GM04504 (cell line): Measurements from ENCODE around the gene C3orf70.

Source experiments
- DNase-seq: peaks from one replicate; pipeline ENCODE4 v3.0.0-alpha.2; 2012; ENCODE audit warnings: low read depth

C3orf70 gene

GRCh38 chr3:185152410-185153170, at the start of gene C3orf70:
C3orf70 (minus strand) TSS chr3:185153060; CDS start chr3:185152823, 237 bp downstream.
- DNase-seq: peak; percentile 26

GRCh38 chr3:185200639-185201038, 47.8 kb upstream of the C3orf70 start:
- peak; percentile 56 for DNase-seq

GRCh38 chr3:185199671-185200070, 46.8 kb upstream of the C3orf70 start:
- DNase-seq: no peak

GRCh38 chr3:185199206-185199605, 46.3 kb upstream of the C3orf70 start:
- DNase-seq: no peak

- DNase-seq: no peak
Measured at GRCh38 chr3:185197068-185197467, 44.2 kb upstream of the C3orf70 start.

GRCh38 chr3:185195652-185196051, 42.8 kb upstream of the C3orf70 start:
- no peak for DNase-seq

- no peak for DNase-seq
Measured at GRCh38 chr3:185188816-185189215, 36.0 kb upstream of the C3orf70 start.

GRCh38 chr3:185187391-185187790, 34.5 kb upstream of the C3orf70 start:
- no peak for DNase-seq

GRCh38 chr3:185176750-185177359, 24.0 kb upstream of the C3orf70 start:
- peak; percentile 12 for DNase-seq

- DNase-seq: no peak
Measured at GRCh38 chr3:185175370-185175987, 22.6 kb upstream of the C3orf70 start.

GRCh38 chr3:185172086-185173049, 19.5 kb upstream of the C3orf70 start:
- DNase-seq: no peak

- DNase-seq: no peak
Measured at GRCh38 chr3:185164428-185165217, 11.8 kb upstream of the C3orf70 start.

GRCh38 chr3:185162634-185163033, 9.8 kb upstream of the C3orf70 start:
- no peak for DNase-seq

GRCh38 chr3:185161761-185162160, 8.9 kb upstream of the C3orf70 start:
- no peak for DNase-seq

GRCh38 chr3:185157347-185157746, 4.5 kb upstream of the C3orf70 start:
- DNase-seq: no peak

GRCh38 chr3:185155678-185156077, 2.8 kb upstream of the C3orf70 start:
- DNase-seq: no peak

- no peak for DNase-seq
Measured at GRCh38 chr3:185153861-185154629, 1.2 kb upstream of the C3orf70 start.

- no peak for DNase-seq
Measured at GRCh38 chr3:185153171-185153771, 411 bp upstream of the C3orf70 start.

GRCh38 chr3:185151964-185152409, 873 bp downstream of the C3orf70 start:
- no peak for DNase-seq
